Measurements from ENCODE around the gene KIAA0825.
"Not testable (repeated sequence)": the region's sequence is repeated elsewhere in the genome, so short reads cannot be mapped to it uniquely, and the experiment has no call there.

KIAA0825 gene

DNA sequence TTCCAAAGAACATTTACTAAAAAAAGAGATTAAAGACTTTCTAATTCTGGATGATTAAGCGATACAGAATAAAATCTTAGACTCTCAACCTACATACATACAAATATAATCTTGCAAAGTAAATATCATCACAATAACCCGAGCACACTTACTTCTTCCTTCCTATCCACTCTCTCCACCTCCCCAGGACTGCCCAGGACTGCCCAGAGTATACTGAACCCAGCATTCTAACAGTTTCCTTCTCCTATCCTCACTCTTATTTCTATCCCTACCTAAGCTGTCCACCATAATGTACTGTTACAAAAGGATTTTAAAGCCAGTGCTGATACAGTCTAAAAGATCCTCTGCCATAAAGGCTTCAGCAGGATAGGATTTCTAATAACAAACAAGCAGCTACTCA, 463.7 kb downstream of the KIAA0825 start:
- Histone ChIP-seq H4K20me1 (ENCODE audit: control insufficient read depth, insufficient read depth, low read depth, low read length) (no peaks in the 10 kb centered on the region), H3K79me2 (ENCODE audit: control insufficient read depth, low read length) (no peaks in the 10 kb centered on the region), H3K4me1 (ENCODE audit: control insufficient read depth, low read length) (no peaks in the 10 kb centered on the region), H3K27ac (ENCODE audit: low read depth, low read length) (no peak overlapping the region), H3K27me3 (ENCODE audit: control insufficient read depth, low read length) (no peaks in the 10 kb centered on the region), H3K9me2 (replicated peaks; ENCODE audit: control insufficient read depth, low read length) (no peaks in the 10 kb centered on the region), H3K9me3 (ENCODE audit: control insufficient read depth, insufficient read depth, low read length) (no peaks in the 10 kb centered on the region), H3K36me3 (ENCODE audit: control insufficient read depth, low read length) (no peaks in the 10 kb centered on the region), H3F3A (ENCODE audit: control insufficient read depth, insufficient read depth) (no peaks in the 10 kb centered on the region), H3K4me2 (ENCODE audit: low read length) (no peak overlapping the region), H3K4me3 (ENCODE audit: low read length) (no peak overlapping the region)
- no peak for TF ChIP-seq CTCF (IDR thresholded peaks at IDR 0.05; ENCODE audit: low read depth, low read length, poor library complexity, severe bottlenecking)
- no peak for TF ChIP-seq EZH2phosphoT487 (IDR thresholded peaks at IDR 0.05; ENCODE audit: borderline replicate concordance, low read length)

DNA sequence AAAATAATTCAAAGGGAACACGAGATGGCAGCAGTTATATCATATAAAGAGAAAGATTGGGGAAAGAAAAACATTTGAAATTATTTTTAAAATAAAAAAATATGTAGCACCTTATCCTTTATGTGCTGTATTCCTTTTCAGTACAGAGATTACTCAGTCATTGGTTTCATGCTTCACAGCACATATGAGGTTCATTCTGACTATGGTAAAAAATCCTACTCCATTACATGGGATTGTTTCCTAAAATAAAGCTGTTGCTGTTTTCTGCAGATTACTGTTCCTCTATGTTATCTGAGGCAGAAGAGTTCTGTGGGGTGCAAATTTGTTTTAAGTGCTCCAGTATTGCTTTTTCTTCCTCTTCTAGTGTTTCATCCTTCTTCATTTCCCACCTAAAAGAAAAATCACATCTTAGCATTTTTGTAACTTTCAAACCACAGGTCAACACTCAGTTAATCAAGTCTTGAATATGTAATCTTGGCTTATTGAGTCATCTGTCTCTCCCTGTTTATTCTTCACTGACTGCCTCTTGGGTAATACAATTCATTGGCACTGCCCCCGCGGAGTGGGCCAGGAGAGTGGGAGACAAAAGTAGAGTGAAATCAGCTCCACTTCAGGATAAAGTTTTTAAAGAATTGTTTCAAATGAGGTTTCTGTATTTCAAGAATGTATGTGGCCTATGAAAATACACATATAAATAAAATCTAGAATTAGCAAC, 464.5 kb downstream of the KIAA0825 start:
- no peaks in the 10 kb centered on the region for H3K79me2 ChIP-seq (ENCODE audit: control insufficient read depth, low read length)
- H3K4me2 ChIP-seq (ENCODE audit: low read length), result no peak overlapping the region
- H3K4me3 ChIP-seq (ENCODE audit: low read length), result no peak overlapping the region
- H3K4me1 ChIP-seq (ENCODE audit: control insufficient read depth, low read length), result no peaks in the 10 kb centered on the region
- no peaks in the 10 kb centered on the region for H3K36me3 ChIP-seq (ENCODE audit: control insufficient read depth, low read length)
- no peaks in the 10 kb centered on the region for H3K27me3 ChIP-seq (ENCODE audit: control insufficient read depth, low read length)
- H3K27ac ChIP-seq (ENCODE audit: low read depth, low read length), result no peak overlapping the region
- no peaks in the 10 kb centered on the region for H3K9me2 ChIP-seq (replicated peaks; ENCODE audit: control insufficient read depth, low read length)
- no peaks in the 10 kb centered on the region for H3K9me3 ChIP-seq (ENCODE audit: control insufficient read depth, insufficient read depth, low read length)
- no peaks in the 10 kb centered on the region for H3F3A ChIP-seq (ENCODE audit: control insufficient read depth, insufficient read depth)
- TF ChIP-seq EZH2phosphoT487 (IDR thresholded peaks at IDR 0.05; ENCODE audit: borderline replicate concordance, low read length), result no peak
- no peak for TF ChIP-seq CTCF (IDR thresholded peaks at IDR 0.05; ENCODE audit: low read depth, low read length, poor library complexity, severe bottlenecking)
- no peaks in the 10 kb centered on the region for H4K20me1 ChIP-seq (ENCODE audit: control insufficient read depth, insufficient read depth, low read depth, low read length)

GRCh38 chr5:94143621-94144020, 474.8 kb downstream of the KIAA0825 start:
- not testable (repeated sequence) for H3K79me2 ChIP-seq (ENCODE audit: control insufficient read depth, low read length); H3K4me1 ChIP-seq (ENCODE audit: control insufficient read depth, low read length); H3K9me2 ChIP-seq (replicated peaks; ENCODE audit: control insufficient read depth, low read length); H4K20me1 ChIP-seq (ENCODE audit: control insufficient read depth, insufficient read depth, low read depth, low read length); H3K27me3 ChIP-seq (ENCODE audit: control insufficient read depth, low read length); H3F3A ChIP-seq (ENCODE audit: control insufficient read depth, insufficient read depth); H3K4me3 ChIP-seq (ENCODE audit: low read length); H3K9me3 ChIP-seq (ENCODE audit: control insufficient read depth, insufficient read depth, low read length); H3K27ac ChIP-seq (ENCODE audit: low read depth, low read length); H3K36me3 ChIP-seq (ENCODE audit: control insufficient read depth, low read length); H3K4me2 ChIP-seq (ENCODE audit: low read length)

DNA sequence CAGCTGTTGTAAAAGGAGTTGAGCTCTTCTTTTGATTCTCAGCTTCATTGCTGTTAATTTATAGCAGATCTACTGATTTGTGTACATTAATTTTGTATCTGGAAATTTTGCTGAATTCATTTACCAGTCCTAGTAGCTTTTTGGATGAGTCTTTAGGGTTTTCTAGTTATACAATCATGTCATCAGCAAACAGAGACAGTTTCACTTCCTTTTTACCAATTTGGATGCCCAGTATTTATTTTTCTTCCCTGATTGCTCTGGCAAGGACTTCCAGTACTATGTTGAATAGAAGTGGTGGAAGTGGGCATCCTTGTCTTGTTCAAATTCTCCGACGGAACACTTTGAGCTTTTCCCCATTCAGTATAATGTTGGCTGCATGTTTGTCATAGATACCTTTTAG, 478.1 kb downstream of the KIAA0825 start:
- Histone ChIP-seq H3K36me3 (ENCODE audit: control insufficient read depth, low read length) (no peaks in the 10 kb centered on the region), H3K79me2 (ENCODE audit: control insufficient read depth, low read length) (no peaks in the 10 kb centered on the region), H3K4me3 (ENCODE audit: low read length) (no peak overlapping the region), H3F3A (ENCODE audit: control insufficient read depth, insufficient read depth) (no peaks in the 10 kb centered on the region), H4K20me1 (ENCODE audit: control insufficient read depth, insufficient read depth, low read depth, low read length) (no peaks in the 10 kb centered on the region), H3K27ac (ENCODE audit: low read depth, low read length) (no peak overlapping the region), H3K9me2 (replicated peaks; ENCODE audit: control insufficient read depth, low read length) (no peaks in the 10 kb centered on the region), H3K27me3 (ENCODE audit: control insufficient read depth, low read length) (no peaks in the 10 kb centered on the region), H3K9me3 (ENCODE audit: control insufficient read depth, insufficient read depth, low read length) (no peaks in the 10 kb centered on the region; the same call in 1 of the 2 replicates), H3K4me2 (ENCODE audit: low read length) (no peak overlapping the region), H3K4me1 (ENCODE audit: control insufficient read depth, low read length) (no peaks in the 10 kb centered on the region)
- TF ChIP-seq CTCF (IDR thresholded peaks at IDR 0.05; ENCODE audit: low read depth, low read length, poor library complexity, severe bottlenecking), result no peak
